Measurements from ENCODE around the gene LRP2BP. TPM values are rescaled to one million over a fixed set of nuclear protein-coding genes. Genes with fewer than 3 reads are reported as not detected.
"Not testable (repeated sequence)": the region's sequence is repeated elsewhere in the genome, so short reads cannot be mapped to it uniquely, and the experiment has no call there.

The LRP2BP gene
- total RNA-seq, 1 experiment from 2014 or later = 0.43 TPM

DNA sequence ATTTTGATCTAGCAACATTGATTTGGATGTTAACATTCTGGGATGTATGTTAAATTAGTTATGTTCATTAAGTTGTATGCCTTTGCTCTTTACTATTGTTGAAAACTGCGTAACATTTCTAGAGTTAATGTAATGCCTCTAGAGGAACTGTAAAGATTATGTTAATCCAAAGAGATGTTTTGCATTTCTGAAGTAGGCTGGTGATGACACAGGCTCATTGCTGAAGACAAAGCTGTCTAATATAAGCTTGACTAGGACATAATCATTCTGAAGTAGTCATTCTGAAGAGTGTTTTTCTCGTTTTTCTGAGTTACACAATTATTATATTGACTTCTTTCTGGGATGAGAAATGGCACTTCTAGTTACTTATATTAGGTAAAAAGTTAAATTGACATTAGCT, 72.9 kb downstream of the LRP2BP start:
- Histone ChIP-seq H3K36me3 (no peaks in the 10 kb centered on the region), H3K27me3 (no peaks in the 10 kb centered on the region)
- no peak for DNase-seq

DNA sequence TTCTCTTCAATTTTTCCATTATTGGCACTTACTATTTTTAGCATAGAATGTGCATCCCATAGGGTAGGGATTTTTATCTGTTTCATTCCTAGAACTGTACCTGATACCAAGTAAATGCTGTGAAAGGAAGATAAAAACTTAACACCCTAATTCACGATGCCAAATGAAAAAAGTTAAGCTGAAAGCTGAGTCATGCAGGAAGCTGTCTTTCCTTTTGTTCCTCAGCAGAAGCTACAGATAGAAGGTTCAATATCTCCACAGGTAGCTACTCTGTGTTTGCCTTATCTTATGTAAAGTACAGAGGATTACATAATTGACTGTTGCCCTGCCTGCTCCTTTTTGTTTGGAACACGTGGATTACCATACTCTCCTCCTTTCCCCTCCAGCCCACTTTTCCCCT, 77.0 kb downstream of the LRP2BP start:
- Histone ChIP-seq H3K4me3 (no peak overlapping the region), H3K27me3 (no peaks in the 10 kb centered on the region), H3K9me3 (no peaks in the 10 kb centered on the region), H3K36me3 (no peaks in the 10 kb centered on the region)
- DNase-seq = no peak

More for the DNA sequence above, 72.9 kb downstream of the LRP2BP start:
- H3K9me3 ChIP-seq = no peaks in the 10 kb centered on the region
- H3K4me3 ChIP-seq = no peak overlapping the region

GRCh38 chr4:185317880-185318279, 77.8 kb downstream of the LRP2BP start:
- no peak overlapping the region for H3K4me3 ChIP-seq
- no peaks in the 10 kb centered on the region for H3K36me3 ChIP-seq
- no peaks in the 10 kb centered on the region for H3K9me3 ChIP-seq
- H3K27me3 ChIP-seq = no peaks in the 10 kb centered on the region
- no peak for DNase-seq

- not testable (repeated sequence) for DNase-seq, H3K36me3 ChIP-seq, H3K4me3 ChIP-seq, H3K27me3 ChIP-seq, H3K9me3 ChIP-seq
These were observed 78.3 kb downstream of the LRP2BP start for GRCh38 chr4:185317462-185317861.

Other genes with a start within 250 kb of the LRP2BP start
- 15.0 and 24.3 TPM in 2 replicates for gene CFAP97, start 191.9 kb downstream of the LRP2BP start, total RNA-seq (2014; rRNA removed; shearing (Covaris generic); ENCODE audit: low replicate concordance)
- 8.2 and 9.0 TPM in 2 replicates for gene SNX25, start 186.3 kb downstream of the LRP2BP start, total RNA-seq (2014; rRNA removed; shearing (Covaris generic); ENCODE audit: low replicate concordance)
- 1.2 and 1.7 TPM in 2 replicates for gene ANKRD37, start 917 bp upstream of the LRP2BP start, total RNA-seq (2014; rRNA removed; shearing (Covaris generic); ENCODE audit: low replicate concordance)
- 12.2 and 19.9 TPM in 2 replicates for gene UFSP2, start 30.0 kb upstream of the LRP2BP start, total RNA-seq (2014; rRNA removed; shearing (Covaris generic); ENCODE audit: low replicate concordance)
- not detected in 2 replicates for gene CCDC110, start 75.8 kb upstream of the LRP2BP start, total RNA-seq (2014; rRNA removed; shearing (Covaris generic); ENCODE audit: low replicate concordance)
- gene PDLIM3, start 139.6 kb upstream of the LRP2BP start, total RNA-seq (2014; rRNA removed; shearing (Covaris generic); ENCODE audit: low replicate concordance) = 0.26 TPM in 1 of 2 replicates, not detected in the other